ENCODE results near the gene SETBP1. TPM values are rescaled to one million over a fixed set of nuclear protein-coding genes. Genes with fewer than 3 reads are reported as not detected.
A peak's percentile ranks its signal among the peaks of the same experiment; 100 is the strongest.

The SETBP1 gene
- total and polyA plus RNA-seq, 4 donors, result 23.1 to 39.8 (median 27.8) TPM

DNA sequence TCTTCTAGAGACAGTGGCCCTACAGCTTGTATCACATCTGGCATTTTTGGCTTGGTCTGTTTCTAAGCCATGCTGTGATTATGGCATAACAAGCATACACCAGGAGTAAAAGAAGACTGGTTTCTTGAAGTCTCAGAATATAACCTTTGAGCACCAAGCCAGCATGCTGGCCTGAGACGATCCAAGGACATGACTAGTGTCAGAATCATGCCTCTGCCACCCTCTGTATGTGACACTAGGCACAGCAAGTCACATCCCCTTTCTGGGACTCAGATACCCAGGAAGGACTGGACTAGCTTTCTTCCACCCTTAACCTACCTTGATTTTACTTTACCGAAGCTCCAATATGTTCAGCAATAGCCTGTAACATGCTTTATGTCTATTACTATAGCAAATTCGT, 345.5 kb downstream of the SETBP1 start:
- H3K27ac ChIP-seq (ENCODE audit: low read depth, low read length), result no peak overlapping the region
- no peak overlapping the region for H3K4me3 ChIP-seq (ENCODE audit: low read depth, low read length)
- no peaks in the 10 kb centered on the region for H3K4me1 ChIP-seq (ENCODE audit: control insufficient read depth, insufficient read depth, low read length)
- no peaks in the 10 kb centered on the region for H3K27me3 ChIP-seq (ENCODE audit: control insufficient read depth, insufficient read depth, low read length)
- H3K9me3 ChIP-seq (ENCODE audit: control insufficient read depth, insufficient read depth, low read length), result no peaks in the 10 kb centered on the region
- DNase-seq (ENCODE audit: low read depth in 4 of 6, low spot score in 6 of 6), result peak in 1 of 6 donors; percentile 43
- WGBS (ENCODE audit: insufficient coverage), result 71% methylated on average over 3 of the region's 3 CpGs
- no peaks in the 10 kb centered on the region for H3K36me3 ChIP-seq (ENCODE audit: control insufficient read depth, insufficient read depth, low read length)

DNA sequence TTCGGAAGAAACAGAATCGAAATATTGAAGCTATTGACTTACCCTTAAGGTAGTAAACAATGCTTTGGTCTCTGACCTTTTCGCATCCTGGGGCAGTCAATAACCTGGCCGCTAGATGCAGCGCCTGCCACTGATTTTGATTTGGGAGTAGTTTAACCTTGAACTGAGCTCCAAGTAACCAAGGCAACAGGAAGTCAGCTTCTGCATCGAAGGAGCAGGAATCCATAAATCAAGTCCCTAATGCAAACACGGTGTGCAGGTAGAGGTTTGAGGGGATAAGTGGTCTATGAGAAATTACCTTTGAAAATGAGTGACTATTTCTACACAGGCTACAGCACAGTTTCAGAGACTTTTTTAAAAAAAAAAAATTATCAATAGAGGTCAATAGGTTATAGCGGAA, 353.5 kb downstream of the SETBP1 start:
- 92% methylated on average over 5 of the region's 8 CpGs for WGBS (ENCODE audit: insufficient coverage)
- Histone ChIP-seq H3K27me3 (ENCODE audit: control insufficient read depth, insufficient read depth, low read length) (no peaks in the 10 kb centered on the region), H3K4me3 (ENCODE audit: low read depth, low read length) (no peak overlapping the region), H3K4me1 (ENCODE audit: control insufficient read depth, insufficient read depth, low read length) (no peaks in the 10 kb centered on the region), H3K36me3 (ENCODE audit: control insufficient read depth, insufficient read depth, low read length) (no peaks in the 10 kb centered on the region), H3K9me3 (ENCODE audit: control insufficient read depth, insufficient read depth, low read length) (no peaks in the 10 kb centered on the region), H3K27ac (ENCODE audit: low read depth, low read length) (no peak overlapping the region)
- peak in 1 of 6 donors; percentile 61 for DNase-seq (ENCODE audit: low read depth in 4 of 6, low spot score in 6 of 6)

GRCh38 chr18:45037618-45038017, 356.9 kb downstream of the SETBP1 start:
- WGBS (ENCODE audit: insufficient coverage), result 100% methylated on average over 2 of the region's 2 CpGs
- DNase-seq (ENCODE audit: low read depth in 4 of 6, low spot score in 6 of 6), result no peak
- Histone ChIP-seq H3K36me3 (ENCODE audit: control insufficient read depth, insufficient read depth, low read length) (no peaks in the 10 kb centered on the region), H3K27me3 (ENCODE audit: control insufficient read depth, insufficient read depth, low read length) (no peaks in the 10 kb centered on the region), H3K27ac (ENCODE audit: low read depth, low read length) (no peak overlapping the region), H3K4me3 (ENCODE audit: low read depth, low read length) (no peak overlapping the region), H3K4me1 (ENCODE audit: control insufficient read depth, insufficient read depth, low read length) (no peaks in the 10 kb centered on the region), H3K9me3 (ENCODE audit: control insufficient read depth, insufficient read depth, low read length) (no peaks in the 10 kb centered on the region)

DNA sequence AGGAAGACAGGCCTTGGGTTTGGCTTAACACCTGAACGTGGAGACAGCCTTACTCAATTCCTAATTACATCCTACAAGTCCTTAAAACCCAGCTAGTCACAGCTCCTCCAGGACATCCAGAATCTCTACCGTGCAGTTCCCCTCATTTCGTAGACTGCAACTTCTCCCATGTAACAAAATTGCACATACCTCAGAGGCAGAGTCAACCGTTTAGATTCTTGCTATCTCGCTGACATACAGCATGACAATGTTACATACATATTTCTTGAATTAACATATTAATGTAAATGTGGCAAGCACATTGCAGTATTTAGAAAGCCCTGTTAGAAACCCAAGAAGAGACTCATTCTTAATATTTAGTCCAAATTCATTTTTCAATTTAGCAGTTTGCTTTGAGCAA, 358.7 kb downstream of the SETBP1 start:
- Histone ChIP-seq H3K4me3 (ENCODE audit: low read depth, low read length) (no peak overlapping the region), H3K36me3 (ENCODE audit: control insufficient read depth, insufficient read depth, low read length) (no peaks in the 10 kb centered on the region), H3K4me1 (ENCODE audit: control insufficient read depth, insufficient read depth, low read length) (no peaks in the 10 kb centered on the region), H3K27ac (ENCODE audit: low read depth, low read length) (no peak overlapping the region), H3K9me3 (ENCODE audit: control insufficient read depth, insufficient read depth, low read length) (no peaks in the 10 kb centered on the region), H3K27me3 (ENCODE audit: control insufficient read depth, insufficient read depth, low read length) (no peaks in the 10 kb centered on the region)
- DNase-seq (ENCODE audit: low read depth in 4 of 6, low spot score in 6 of 6), result no peak
- 100% methylated on average over 2 of the region's 5 CpGs for WGBS (ENCODE audit: insufficient coverage)

DNA sequence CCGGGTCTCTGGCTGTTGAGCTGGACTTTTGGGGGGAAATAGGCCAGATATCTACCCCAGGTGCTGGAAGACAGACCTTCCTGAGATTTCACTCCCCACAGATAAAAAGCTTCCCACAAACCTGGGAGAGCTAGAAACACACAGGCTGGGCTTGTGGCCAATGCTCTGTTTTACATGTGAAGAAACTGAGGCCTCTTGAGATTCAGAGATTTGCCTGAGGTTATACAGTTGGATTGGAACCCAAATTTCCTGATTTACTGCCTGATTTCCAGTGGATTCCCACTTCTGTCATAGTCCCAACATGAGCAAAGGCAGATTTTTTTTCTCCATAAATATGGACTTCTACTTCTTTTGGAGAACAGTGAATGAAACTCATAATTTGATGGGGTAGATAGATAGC, 360.2 kb downstream of the SETBP1 start:
- H3K4me3 ChIP-seq (ENCODE audit: low read depth, low read length), result no peak overlapping the region
- H3K27ac ChIP-seq (ENCODE audit: low read depth, low read length), result no peak overlapping the region
- no peaks in the 10 kb centered on the region for H3K27me3 ChIP-seq (ENCODE audit: control insufficient read depth, insufficient read depth, low read length)
- DNase-seq (ENCODE audit: low read depth in 4 of 6, low spot score in 6 of 6), result no peak
- no peaks in the 10 kb centered on the region for H3K36me3 ChIP-seq (ENCODE audit: control insufficient read depth, insufficient read depth, low read length)
- H3K9me3 ChIP-seq (ENCODE audit: control insufficient read depth, insufficient read depth, low read length), result no peaks in the 10 kb centered on the region
- no CpG with 5 or more reads among the region's 1 CpG for WGBS (ENCODE audit: insufficient coverage)
- H3K4me1 ChIP-seq (ENCODE audit: control insufficient read depth, insufficient read depth, low read length), result no peaks in the 10 kb centered on the region

- Histone ChIP-seq H3K4me3 (ENCODE audit: low read depth, low read length) (no peak overlapping the region), H3K4me1 (ENCODE audit: control insufficient read depth, insufficient read depth, low read length) (no peaks in the 10 kb centered on the region), H3K9me3 (ENCODE audit: control insufficient read depth, insufficient read depth, low read length) (no peaks in the 10 kb centered on the region), H3K36me3 (ENCODE audit: control insufficient read depth, insufficient read depth, low read length) (no peaks in the 10 kb centered on the region), H3K27me3 (ENCODE audit: control insufficient read depth, insufficient read depth, low read length) (no peaks in the 10 kb centered on the region), H3K27ac (ENCODE audit: low read depth, low read length) (no peak overlapping the region)
- WGBS (ENCODE audit: insufficient coverage), result 98% methylated on average over 5 of the region's 7 CpGs
- DNase-seq (ENCODE audit: low read depth in 4 of 6, low spot score in 6 of 6), result no peak
Observed at GRCh38 chr18:45044787-45045186, 364.1 kb downstream of the SETBP1 start.

DNA sequence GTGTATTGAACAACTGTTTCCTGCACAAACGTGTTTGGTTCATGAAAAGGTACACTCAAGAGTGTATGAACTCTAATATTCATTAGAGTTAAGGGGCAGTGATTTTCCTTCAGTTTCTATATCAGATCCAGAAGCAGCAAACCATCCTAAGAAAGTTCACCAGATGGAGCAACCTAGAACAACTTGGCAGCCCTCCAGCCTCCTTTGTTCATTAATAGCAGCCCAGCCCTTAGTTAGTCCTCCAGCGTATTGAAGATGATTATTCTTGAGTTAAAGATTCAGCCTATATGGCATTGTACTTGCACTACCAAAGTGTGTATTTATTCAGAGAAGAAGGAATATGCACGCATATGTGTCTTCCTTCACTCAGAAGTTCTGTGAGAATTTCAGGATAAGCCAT, 365.5 kb downstream of the SETBP1 start:
- H3K4me3 ChIP-seq (ENCODE audit: low read depth, low read length), result no peak overlapping the region
- no CpG with 5 or more reads among the region's 3 CpGs for WGBS (ENCODE audit: insufficient coverage)
- H3K27me3 ChIP-seq (ENCODE audit: control insufficient read depth, insufficient read depth, low read length), result no peaks in the 10 kb centered on the region
- H3K9me3 ChIP-seq (ENCODE audit: control insufficient read depth, insufficient read depth, low read length), result no peaks in the 10 kb centered on the region
- no peak for DNase-seq (ENCODE audit: low read depth in 4 of 6, low spot score in 6 of 6)
- H3K4me1 ChIP-seq (ENCODE audit: control insufficient read depth, insufficient read depth, low read length), result no peaks in the 10 kb centered on the region
- no peaks in the 10 kb centered on the region for H3K36me3 ChIP-seq (ENCODE audit: control insufficient read depth, insufficient read depth, low read length)
- H3K27ac ChIP-seq (ENCODE audit: low read depth, low read length), result no peak overlapping the region

DNA sequence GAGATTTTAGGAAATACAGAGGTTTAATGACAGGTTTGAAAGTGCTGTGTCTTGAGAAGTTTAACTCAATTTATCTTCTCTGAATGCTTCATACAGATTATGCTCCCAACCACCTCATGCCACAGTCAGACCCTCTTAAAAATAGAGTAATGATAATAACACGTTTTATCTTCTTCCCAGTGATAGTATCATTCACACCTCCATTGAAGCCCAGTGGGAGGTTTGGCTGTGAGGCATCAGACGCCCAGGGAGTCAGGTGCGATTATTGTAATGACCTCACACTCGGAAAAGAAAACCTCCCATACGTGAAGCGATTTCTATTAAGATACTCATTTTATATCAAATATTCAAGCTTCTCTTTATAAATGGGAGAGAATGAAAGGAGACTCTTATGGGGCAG, 366.3 kb downstream of the SETBP1 start:
- WGBS (ENCODE audit: insufficient coverage), result no CpG with 5 or more reads among the region's 6 CpGs
- no peaks in the 10 kb centered on the region for H3K27me3 ChIP-seq (ENCODE audit: control insufficient read depth, insufficient read depth, low read length)
- no peak overlapping the region for H3K4me3 ChIP-seq (ENCODE audit: low read depth, low read length)
- peak in 1 of 6 donors; percentile 45 for DNase-seq (ENCODE audit: low read depth in 4 of 6, low spot score in 6 of 6)
- H3K4me1 ChIP-seq (ENCODE audit: control insufficient read depth, insufficient read depth, low read length), result no peaks in the 10 kb centered on the region
- H3K9me3 ChIP-seq (ENCODE audit: control insufficient read depth, insufficient read depth, low read length), result no peaks in the 10 kb centered on the region
- no peaks in the 10 kb centered on the region for H3K36me3 ChIP-seq (ENCODE audit: control insufficient read depth, insufficient read depth, low read length)
- H3K27ac ChIP-seq (ENCODE audit: low read depth, low read length), result no peak overlapping the region

GRCh38 chr18:45049578-45050319, 369.1 kb downstream of the SETBP1 start:
- H3K27me3 ChIP-seq (ENCODE audit: control insufficient read depth, insufficient read depth, low read length), result no peaks in the 10 kb centered on the region
- H3K4me3 ChIP-seq (ENCODE audit: low read depth, low read length), result no peak overlapping the region
- no peaks in the 10 kb centered on the region for H3K4me1 ChIP-seq (ENCODE audit: control insufficient read depth, insufficient read depth, low read length)
- H3K36me3 ChIP-seq (ENCODE audit: control insufficient read depth, insufficient read depth, low read length), result no peaks in the 10 kb centered on the region
- H3K27ac ChIP-seq (ENCODE audit: low read depth, low read length), result no peak overlapping the region
- WGBS (ENCODE audit: insufficient coverage), result no CpG with 5 or more reads among the region's 4 CpGs
- DNase-seq (ENCODE audit: low read depth in 4 of 6, low spot score in 6 of 6), result peak in 1 of 6 donors; percentile 31
- H3K9me3 ChIP-seq (ENCODE audit: control insufficient read depth, insufficient read depth, low read length), result no peaks in the 10 kb centered on the region

Measured in spinal cord (tissue), 10 donors.